ENCODE measurements around the gene EVA1C. TPM values are rescaled to one million over a fixed set of nuclear protein-coding genes. Genes with fewer than 3 reads are reported as not detected.

Gene EVA1C
- total RNA-seq, 1 donor from 2014 or later: 0.92 TPM

GRCh38 chr21:32519945-32520874, 107.7 kb downstream of the EVA1C start:
- no peak for DNase-seq (ENCODE audit: low read depth)
- TF ChIP-seq, protein P1, sequence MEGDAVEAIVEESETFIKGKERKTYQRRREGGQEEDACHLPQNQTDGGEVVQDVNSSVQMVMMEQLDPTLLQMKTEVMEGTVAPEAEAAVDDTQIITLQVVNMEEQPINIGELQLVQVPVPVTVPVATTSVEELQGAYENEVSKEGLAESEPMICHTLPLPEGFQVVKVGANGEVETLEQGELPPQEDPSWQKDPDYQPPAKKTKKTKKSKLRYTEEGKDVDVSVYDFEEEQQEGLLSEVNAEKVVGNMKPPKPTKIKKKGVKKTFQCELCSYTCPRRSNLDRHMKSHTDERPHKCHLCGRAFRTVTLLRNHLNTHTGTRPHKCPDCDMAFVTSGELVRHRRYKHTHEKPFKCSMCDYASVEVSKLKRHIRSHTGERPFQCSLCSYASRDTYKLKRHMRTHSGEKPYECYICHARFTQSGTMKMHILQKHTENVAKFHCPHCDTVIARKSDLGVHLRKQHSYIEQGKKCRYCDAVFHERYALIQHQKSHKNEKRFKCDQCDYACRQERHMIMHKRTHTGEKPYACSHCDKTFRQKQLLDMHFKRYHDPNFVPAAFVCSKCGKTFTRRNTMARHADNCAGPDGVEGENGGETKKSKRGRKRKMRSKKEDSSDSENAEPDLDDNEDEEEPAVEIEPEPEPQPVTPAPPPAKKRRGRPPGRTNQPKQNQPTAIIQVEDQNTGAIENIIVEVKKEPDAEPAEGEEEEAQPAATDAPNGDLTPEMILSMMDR (conservative IDR thresholded peaks at IDR 0.05; ENCODE audit: low read depth, low read length): no peak
- H3K4me3 ChIP-seq (ENCODE audit: low read depth, low read length): no peak overlapping the region

DNA sequence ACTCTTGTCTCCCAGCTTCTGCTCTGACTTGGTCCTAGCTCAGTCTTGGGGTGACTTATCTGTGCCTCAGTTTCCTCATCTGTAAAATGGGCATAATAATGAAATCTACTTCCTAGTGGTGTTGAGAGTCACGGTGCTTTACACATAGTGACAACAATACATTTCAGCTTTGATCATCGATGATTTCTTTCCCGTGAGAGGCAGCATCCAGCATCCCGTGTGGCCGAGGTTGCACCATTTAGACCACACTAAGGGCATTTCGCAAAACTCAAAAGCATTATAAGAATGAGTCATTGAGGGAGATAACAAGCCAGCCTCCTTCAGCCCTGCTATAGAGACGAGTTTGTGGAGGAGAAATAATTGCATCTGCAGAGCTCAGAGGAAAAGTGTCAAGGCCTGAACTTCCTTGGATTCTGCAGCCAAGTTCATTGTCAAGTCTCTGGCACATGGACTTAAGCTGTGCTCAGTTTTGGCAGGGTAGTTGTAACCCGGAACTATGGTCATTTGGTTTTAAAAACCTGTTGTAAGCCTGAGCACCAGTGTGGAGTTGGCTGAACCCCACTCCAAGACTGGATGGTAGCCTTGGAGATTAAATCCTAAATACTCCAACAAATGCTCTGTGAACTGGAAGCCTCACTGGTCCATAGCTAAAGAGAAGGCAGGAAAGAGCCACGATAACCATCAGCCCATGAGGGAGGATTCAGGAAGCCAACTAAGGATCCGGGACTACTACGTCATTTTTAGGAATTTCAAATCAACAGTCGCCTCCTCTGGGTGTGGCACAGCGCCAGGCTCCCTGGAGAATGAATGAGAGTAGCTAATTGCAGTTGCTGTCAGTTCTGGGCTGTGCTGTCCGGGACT, 108.6 kb downstream of the EVA1C start:
- TF ChIP-seq, protein P1 (conservative IDR thresholded peaks at IDR 0.05; ENCODE audit: low read depth, low read length): no peak
- H3K4me3 ChIP-seq (ENCODE audit: low read depth, low read length): no peak overlapping the region
- DNase-seq (ENCODE audit: low read depth): peak; percentile 22

GRCh38 chr21:32521736-32522355, 109.3 kb downstream of the EVA1C start:
- DNase-seq (ENCODE audit: low read depth): no peak
- H3K4me3 ChIP-seq (ENCODE audit: low read depth, low read length): no peak overlapping the region
- TF ChIP-seq, protein P1 (conservative IDR thresholded peaks at IDR 0.05; ENCODE audit: low read depth, low read length): no peak

GRCh38 chr21:32523463-32523862, 111.0 kb downstream of the EVA1C start:
- no peak for DNase-seq (ENCODE audit: low read depth)
- TF ChIP-seq, protein P1 (conservative IDR thresholded peaks at IDR 0.05; ENCODE audit: low read depth, low read length): no peak
- no peak overlapping the region for H3K4me3 ChIP-seq (ENCODE audit: low read depth, low read length)

- peak; percentile 81 for DNase-seq (ENCODE audit: low read depth)
- H3K4me3 ChIP-seq (ENCODE audit: low read depth, low read length): no peak overlapping the region
- TF ChIP-seq, protein P1 (conservative IDR thresholded peaks at IDR 0.05; ENCODE audit: low read depth, low read length): no peak
These were observed 111.6 kb downstream of the EVA1C start for GRCh38 chr21:32523988-32524719.

- TF ChIP-seq, protein P1 (conservative IDR thresholded peaks at IDR 0.05; ENCODE audit: low read depth, low read length): no peak
- H3K4me3 ChIP-seq (ENCODE audit: low read depth, low read length): no peak overlapping the region
- DNase-seq (ENCODE audit: low read depth): no peak
These were observed 112.8 kb downstream of the EVA1C start for GRCh38 chr21:32525282-32525681.

Measured in epithelial cell of proximal tubule (primary cell).